SKM-1 (cell line): ENCODE data around the gene BCL10.

Experiments
- DNase-seq: peaks from one replicate; lab custom pipeline; 2025; ENCODE audit not compliant: unreplicated experiment; lab: John Stamatoyannopoulos, UW

The BCL10 gene

GRCh38 chr1:85300140-85300539 lies 23.7 kb upstream of the BCL10 start:
- no peak for DNase-seq

- no peak for DNase-seq
These were observed 21.6 kb upstream of the BCL10 start for GRCh38 chr1:85297855-85298629.

DNA sequence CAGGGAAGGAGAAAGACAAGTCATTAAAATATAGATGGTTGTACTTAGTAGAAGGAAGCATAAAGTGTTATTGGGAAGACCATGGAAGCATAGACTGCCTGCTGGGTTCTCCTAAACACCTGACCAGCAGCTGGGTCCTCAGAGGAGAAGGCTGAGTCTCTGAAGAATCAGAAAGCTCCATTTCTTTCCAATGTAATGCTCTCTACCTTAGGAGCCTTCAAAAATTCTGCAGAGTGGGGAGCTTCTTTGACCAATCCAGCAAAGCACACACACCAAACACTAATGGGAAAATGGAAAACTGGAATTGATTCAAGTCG lies 21.1 kb upstream of the BCL10 start:
- DNase-seq = no peak

DNA sequence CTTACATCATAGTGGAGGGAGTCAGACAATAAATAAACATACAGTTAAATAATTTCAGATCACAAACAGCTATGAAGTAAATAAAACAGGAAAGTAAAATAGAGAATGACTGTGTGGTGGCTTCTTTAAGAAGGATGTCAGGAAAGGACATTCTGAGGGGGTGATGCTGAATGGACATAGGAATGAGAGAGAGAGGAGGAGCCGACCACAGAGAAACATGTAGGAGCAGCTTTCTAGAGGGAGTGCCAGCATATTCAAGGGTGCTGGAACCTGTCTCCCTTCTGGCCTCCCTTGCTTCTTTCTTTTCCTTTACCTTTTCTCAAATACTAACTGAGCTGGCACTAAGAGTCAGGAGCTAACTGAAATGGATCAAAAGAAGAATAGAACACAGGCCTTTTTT lies 20.5 kb upstream of the BCL10 start:
- DNase-seq = no peak

DNA sequence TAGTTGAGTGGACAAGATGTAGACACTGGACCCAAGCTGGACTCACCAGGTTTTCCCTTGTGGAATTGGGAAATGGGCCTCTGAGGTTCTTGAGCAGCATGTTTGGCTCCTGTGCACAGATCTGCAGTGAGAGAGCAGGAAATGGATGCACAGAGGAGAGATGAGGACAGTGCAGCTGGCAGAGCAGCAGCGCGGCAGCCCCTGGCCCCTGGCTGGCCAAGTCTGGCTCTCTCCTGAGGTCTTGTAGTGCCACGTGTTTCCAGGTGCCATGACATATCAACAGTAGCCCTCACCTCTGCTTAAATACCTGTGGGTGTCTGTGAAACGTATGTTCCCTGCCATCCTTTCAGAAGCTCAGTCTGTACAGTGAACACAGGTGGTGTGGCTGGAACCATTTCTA lies 19.2 kb upstream of the BCL10 start:
- DNase-seq = no peak

- DNase-seq = no peak
These were observed 18.6 kb upstream of the BCL10 start for GRCh38 chr1:85295006-85295431.

DNA sequence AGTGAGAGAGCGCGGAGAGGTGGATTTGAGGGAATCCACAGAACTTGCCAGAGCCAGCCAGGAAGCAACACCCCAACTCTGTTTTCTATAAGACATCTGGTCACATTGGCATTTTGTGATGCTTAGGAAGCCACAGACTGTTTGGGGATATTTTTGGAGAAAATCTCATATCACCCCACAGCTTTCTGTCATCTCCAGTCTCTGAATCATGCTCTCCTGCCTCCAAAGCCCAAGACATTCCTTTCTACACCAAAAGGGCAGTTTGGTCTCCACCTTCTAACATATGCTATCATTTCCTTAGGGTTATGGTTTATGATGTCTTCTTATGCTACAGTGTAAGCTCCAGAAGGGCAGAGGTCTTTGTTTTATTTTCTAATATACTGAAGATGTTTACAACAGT lies 14.4 kb upstream of the BCL10 start:
- no peak for DNase-seq

GRCh38 chr1:85289848-85290335 lies 13.5 kb upstream of the BCL10 start:
- DNase-seq = no peak

DNA sequence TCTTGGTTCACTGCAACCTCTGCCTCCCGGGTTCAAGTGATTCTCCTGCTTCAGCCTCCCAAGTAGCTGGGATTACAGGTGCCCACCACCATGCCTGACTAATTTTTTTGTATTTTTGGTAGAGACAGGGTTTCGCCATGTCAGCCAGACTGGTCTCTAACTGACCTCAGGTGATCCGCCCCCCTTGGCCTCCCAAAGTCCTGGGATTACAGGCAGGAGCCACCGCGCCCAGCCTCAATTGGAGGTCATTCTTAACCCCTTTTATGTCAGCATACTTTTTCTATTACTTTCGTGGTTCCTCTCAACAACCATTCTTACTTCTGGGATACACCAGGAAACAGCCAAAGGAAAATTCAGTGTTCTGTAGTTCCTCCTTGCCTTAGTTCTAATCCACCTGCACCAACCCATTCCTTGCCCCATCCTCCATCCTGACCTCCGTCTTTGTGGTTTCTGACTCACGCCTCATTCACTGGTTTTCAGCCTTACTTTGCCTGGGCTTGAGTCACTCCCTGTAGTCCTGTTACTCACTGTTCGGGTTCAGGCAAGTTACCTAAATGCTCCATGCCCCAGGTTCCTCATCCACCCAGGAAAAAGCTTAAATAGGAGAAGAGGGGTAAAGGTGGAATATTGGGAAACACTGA lies 12.9 kb upstream of the BCL10 start:
- peak; percentile 13 for DNase-seq

GRCh38 chr1:85284202-85284601 lies 7.8 kb upstream of the BCL10 start:
- no peak for DNase-seq

DNA sequence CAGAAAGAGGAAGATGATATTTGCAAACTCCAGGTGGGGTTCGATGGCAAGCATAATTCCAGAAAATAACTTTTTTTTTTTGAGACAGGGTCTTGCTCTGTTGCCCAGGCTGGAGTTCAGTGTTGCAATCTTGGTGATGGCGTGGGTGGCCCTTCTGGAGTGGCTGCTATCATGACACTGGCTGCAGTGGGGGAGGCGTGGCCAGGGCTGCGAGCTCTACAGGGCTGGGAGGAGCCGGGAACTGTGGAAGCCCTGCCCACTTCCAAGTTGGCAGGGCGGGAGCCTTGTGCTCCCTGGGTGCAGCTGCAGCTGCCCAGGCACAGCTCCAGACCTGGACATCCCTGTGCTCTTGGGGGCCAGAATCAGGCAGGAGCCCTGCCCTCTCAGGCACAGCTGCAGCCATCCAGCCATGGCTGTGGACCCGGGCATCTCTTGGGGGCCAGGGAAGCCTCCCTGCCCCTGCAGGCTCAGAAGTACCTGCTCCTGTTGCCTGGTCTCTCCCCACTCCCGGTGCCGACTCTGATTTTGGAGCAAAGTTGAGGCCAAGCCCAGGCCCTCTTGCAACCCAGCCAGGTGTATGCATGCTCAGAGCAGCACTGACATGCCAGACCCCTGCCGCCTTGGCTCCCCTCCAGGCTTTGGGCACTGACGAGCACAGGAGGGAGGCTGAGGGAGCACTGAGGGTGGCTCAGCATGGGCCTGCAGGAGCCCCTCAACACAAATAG lies 7.2 kb upstream of the BCL10 start:
- no peak for DNase-seq

DNA sequence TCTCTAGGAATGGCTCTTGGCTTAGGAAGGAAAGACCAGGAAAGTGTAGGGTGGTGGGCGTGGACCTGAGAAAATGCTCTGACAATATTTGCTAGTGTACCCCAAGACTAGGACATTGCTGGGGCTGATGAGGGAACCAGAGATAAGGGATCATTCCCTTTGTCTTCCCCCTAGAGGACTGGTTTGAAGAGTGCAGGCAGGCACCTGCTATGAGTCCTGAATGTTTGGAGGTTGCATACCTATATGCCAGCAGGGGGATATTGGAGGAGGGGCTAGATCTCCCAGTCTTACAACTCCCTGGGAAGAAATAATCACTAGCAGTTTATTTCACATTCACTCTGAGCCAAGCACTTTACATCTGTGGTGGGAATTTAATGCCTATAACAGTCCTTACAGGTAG lies 6.0 kb upstream of the BCL10 start:
- DNase-seq = no peak

- DNase-seq = no peak
These were observed 4.2 kb upstream of the BCL10 start for GRCh38 chr1:85280636-85281035.

DNA sequence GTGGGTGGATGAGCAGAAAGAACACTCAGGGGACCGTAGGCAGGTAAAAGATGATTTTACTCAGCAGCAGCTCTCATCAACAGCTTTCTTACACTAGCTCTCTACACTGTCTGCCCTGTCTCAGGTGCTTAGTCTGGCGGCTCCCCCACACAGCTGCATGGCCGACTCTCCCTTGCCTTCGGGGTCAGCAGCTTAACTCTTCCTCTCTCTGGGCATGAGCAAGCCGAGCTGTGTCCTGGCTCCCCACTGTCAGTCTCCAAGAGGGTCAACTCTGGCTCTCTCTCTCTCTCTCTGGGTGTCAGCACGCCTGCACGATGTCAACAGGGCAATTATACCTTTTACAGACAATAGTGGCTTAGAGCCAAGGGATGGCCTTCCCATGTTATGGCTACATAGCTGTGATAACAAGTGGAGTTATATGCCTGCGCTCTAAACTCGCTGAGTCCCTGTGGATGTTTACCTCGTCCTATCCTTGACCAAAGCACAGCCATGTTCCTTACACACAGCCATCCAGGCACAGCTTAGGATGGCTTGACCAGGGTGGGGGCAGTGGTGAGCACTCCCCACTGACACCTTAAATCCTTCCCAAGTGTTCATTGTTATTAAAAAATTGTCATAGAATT lies 3.1 kb upstream of the BCL10 start:
- DNase-seq = no peak

GRCh38 chr1:85278853-85279314 lies 2.5 kb upstream of the BCL10 start:
- DNase-seq = no peak

- no peak for DNase-seq
These were observed 1.4 kb upstream of the BCL10 start for GRCh38 chr1:85277802-85278201.

GRCh38 chr1:85276978-85277639 lies 677 bp upstream of the BCL10 start:
- no peak for DNase-seq

DNA sequence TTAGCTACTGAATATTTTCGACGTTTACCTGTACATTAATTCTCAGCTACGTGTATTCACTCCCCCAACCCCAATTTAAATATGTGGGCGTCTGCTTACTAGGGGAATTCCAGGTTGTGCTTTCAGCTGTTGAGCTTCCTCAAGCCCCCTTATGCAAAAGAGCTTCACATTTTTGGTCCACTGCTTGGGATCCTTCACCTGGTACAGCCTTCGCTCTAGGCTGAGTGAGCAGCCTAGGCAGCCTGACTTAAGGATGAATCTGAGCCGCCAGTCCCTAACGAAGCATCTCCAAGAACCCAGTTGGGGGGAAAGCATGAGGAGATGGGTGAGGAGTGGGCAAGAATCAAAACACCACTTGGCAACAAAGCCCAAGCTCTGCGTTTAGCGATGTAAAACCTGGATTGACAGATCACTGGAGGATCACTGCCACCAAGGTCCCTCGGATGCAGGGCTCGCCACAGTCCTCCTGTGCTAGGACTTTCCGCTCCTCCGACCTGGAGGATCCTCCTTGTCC lies 674 bp downstream of the BCL10 start:
- DNase-seq = no peak

DNA sequence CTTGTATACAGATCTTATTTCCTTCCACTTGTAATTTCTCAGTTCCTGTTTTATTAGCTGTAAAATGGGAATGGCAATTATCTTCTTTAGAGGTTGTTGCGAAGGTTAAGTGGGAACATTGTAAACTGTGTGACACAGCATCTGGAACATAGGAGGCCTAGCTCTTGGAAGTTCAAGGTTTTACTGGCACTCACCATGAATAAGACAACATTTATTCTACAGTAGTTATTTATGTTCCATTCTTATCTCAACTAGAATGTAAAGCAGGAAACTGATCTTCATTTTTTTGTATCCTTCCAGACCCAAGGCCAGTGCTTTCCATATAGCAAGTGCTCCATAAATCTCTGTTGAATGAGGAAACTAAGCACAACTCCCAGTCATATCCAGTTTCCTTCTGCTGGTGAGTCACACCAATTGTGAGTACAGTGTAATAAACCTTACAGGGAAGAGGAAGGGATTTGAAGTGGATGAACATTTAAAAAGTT lies 1.4 kb downstream of the BCL10 start:
- DNase-seq = no peak

- DNase-seq = no peak
These were observed 3.0 kb downstream of the BCL10 start for GRCh38 chr1:85273397-85273796.
